Astrocyte of the cerebellum (primary cell): Measurements from ENCODE around the gene SNX9.
"Not testable (repeated sequence)": the region's sequence is repeated elsewhere in the genome, so short reads cannot be mapped to it uniquely, and the experiment has no call there.

Experiments used
- DNase-seq: peaks from one replicate; pipeline ENCODE4 v3.0.0-alpha.2; 2011; ENCODE audit warnings: low read depth
- H3K4me3 ChIP-seq: 2 replicates; pipeline ENCODE4 v1.5.1; 2011; ENCODE audit warnings: mild to moderate bottlenecking, low read depth, low read length, moderate library complexity
- in situ Hi-C: cut with HindIII; loops from 2 replicates; pipeline ENCODE4 v1.10.0; 2017; ENCODE audit warnings: low sequenced_read_pairs
- TF ChIP-seq, protein P1 (sequence below): IDR thresholded peaks from 2 replicates; pipeline ENCODE4 v1.5.1; 2012; ENCODE audit warnings: low read length, low read depth, moderate library complexity, mild to moderate bottlenecking; ENCODE audit errors: missing control alignments

Gene SNX9

DNA sequence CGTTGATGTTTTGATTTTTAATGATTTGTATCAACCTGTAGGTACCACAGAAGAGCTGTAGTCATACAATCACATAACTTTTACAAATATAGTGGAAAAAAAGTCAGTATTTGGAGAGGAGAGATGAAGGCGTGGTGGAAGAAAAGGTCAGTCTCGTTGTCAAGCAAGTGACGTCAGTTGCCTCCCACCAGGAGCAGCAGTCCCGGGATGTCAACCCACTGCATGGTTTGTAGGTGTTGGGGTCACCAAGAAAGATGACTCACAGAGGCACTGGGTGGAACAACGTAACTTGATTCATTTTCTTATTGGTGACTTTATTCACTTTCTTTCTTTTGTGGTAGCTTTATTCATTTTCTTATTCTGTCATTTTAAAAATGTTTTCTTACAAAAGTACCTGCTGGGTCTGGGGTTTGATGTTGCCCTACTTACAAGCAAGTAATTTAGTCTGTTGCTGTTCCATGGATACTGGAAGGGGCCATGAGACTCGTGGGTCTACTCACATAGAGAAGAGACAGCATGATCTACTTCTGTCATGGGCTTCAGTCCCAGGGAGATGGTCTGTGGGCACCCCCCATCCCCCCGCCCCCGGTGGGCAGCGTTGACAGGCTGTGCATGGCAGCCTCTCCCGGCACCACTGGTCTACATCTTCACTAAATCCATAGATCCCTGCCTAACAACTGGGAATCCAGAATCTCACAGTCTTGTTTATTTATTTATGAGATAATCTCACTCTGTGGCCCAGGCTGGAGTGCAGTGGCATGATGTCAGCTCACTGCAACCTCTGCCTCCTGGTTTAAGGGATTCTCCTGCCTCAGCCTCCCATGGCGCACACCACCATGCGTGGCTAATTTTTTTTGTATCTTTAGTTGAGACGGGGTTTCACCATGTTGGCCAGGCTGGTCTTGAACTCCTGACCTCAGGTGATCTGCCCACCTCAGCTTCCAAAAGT is 122.2 kb downstream of the SNX9 start:
- in situ Hi-C loops, result no loop called here
- DNase-seq, result no peak
- TF ChIP-seq, protein P1, sequence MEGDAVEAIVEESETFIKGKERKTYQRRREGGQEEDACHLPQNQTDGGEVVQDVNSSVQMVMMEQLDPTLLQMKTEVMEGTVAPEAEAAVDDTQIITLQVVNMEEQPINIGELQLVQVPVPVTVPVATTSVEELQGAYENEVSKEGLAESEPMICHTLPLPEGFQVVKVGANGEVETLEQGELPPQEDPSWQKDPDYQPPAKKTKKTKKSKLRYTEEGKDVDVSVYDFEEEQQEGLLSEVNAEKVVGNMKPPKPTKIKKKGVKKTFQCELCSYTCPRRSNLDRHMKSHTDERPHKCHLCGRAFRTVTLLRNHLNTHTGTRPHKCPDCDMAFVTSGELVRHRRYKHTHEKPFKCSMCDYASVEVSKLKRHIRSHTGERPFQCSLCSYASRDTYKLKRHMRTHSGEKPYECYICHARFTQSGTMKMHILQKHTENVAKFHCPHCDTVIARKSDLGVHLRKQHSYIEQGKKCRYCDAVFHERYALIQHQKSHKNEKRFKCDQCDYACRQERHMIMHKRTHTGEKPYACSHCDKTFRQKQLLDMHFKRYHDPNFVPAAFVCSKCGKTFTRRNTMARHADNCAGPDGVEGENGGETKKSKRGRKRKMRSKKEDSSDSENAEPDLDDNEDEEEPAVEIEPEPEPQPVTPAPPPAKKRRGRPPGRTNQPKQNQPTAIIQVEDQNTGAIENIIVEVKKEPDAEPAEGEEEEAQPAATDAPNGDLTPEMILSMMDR, result no peak
- no peak overlapping the region for H3K4me3 ChIP-seq

DNA sequence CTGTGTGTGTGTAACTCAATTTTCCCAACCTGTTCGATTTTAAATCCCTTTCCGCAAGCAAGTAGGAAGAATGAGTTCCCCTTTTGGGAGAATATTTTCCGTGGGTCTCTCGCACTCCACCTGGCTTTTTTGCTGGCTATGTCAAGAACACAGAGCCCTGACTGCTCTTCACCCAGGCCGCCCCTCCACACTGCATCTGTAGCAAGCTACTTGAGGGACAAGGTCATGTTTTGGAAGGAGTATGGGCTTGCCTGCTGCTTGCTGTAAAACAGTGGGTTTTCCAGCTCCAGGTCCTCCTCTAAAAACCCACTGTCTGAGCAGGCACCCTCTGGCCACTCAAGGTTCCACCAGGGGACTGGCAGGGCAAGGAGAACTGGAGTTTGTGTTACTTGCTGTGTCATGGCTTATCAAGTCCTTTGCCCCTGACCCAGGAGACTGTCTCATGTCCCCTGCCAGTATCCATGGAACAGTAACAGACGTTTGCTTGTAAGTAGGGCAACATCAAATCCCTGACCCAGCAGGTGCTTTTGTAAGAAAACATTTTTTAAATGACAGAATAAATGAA is 123.1 kb downstream of the SNX9 start:
- no peak overlapping the region for H3K4me3 ChIP-seq

DNA sequence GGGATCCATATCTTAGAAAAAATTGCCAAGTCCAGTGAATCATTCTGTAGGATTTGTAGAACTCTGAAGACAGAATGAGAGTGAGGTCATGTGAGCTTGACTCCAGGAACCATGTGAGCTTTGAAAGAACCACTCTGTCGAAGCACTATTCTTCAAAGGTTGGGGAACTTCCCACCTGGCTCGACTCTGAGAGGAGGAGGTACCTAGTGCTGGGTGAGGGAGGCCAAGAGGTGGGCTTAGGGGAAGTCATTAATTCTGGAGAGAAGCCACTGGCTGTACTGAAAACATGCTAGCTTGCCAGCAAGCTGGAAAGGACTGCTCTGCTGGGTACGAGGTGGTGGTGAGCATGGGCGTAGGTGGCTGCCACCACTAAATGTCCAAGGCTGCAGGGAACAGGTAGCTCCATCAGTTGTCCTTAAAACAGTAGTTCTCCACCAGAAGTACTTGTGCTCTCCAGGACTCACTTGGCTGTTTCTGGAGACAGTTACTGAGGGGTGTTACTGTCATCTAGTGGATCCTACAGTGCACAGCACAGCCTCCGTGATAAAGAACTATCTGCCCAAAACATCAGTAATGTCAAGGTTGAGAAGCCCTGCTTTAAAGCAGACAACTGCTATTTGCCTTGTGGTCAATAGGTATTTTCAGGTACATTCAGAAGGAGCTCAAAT is 124.0 kb downstream of the SNX9 start:
- no peak for DNase-seq
- TF ChIP-seq, protein P1, result peak; percentile 53
- H3K4me3 ChIP-seq, result no peak overlapping the region
- in situ Hi-C loops, result no loop called here

More for the DNA sequence above, 123.1 kb downstream of the SNX9 start:
- in situ Hi-C loops, result no loop called here
- DNase-seq, result no peak
- TF ChIP-seq, protein P1, result no peak

DNA sequence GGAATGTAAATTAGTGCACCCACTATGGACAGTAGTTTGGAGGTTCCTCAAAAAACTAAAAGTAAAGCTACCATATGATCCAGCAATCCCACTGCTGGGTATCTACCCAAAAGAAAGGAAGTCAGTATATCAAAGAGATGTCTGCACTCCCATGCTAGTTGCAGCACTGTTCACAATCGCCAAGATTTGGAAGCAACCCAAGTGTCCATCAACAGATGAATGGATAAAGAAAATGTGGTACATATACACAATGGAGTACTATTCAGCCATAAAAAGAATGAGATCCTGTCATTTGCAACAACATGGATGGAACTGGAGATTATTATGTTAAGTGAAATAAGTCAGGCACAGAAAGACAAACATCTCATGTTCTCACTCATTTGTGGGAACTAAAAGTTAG is 127.9 kb downstream of the SNX9 start:
- DNase-seq, in situ Hi-C loops, H3K4me3 ChIP-seq: not testable (repeated sequence)

DNA sequence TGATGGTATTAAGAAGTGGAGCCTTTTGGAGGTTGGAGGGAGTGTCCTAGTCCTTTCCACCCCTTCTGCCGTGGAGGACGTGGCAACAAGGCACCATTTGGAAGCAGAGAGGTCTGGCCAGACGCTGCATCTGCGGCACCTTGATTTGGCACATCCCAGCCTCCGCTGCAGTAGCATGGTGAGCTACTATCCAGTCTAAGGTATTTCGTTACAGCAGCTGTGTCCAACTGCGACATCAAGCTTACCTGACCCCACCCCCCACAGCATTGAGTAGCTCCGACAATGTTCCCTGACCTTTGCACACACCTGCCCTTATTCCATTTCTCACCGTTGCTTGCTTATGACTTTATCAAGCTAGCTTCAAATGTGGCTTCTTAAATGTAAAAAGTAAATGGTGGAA is 128.8 kb downstream of the SNX9 start:
- H3K4me3 ChIP-seq, result no peak overlapping the region
- TF ChIP-seq, protein P1, result no peak
- DNase-seq, result no peak
- in situ Hi-C loops, result no loop called here

DNA sequence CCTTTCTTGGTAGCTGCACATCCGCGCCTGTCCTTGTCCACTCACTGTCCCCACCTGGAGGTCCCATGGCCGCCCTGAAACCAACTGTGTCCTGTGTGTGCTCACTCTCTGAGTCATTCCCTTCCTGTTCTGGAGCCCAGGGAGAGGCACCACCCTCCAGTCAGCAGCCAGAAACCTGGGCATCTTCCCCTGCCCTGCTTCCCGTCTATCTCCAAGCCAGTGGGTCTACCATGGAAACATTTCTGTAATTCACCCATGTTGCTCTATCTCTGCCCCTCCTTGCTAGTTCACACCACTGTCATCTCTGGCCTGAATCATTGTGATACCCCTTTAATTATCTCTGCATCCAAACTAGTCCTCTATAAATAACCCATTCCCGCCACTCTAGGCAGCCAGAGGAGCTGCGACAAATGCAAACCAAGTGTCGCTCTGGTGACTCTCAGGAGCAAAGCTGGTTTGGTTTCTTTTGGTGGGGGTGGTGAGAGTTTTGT is 129.9 kb downstream of the SNX9 start:
- DNase-seq, result no peak
- TF ChIP-seq, protein P1, result no peak
- H3K4me3 ChIP-seq, result no peak overlapping the region
- in situ Hi-C loops, result no loop called here

DNA sequence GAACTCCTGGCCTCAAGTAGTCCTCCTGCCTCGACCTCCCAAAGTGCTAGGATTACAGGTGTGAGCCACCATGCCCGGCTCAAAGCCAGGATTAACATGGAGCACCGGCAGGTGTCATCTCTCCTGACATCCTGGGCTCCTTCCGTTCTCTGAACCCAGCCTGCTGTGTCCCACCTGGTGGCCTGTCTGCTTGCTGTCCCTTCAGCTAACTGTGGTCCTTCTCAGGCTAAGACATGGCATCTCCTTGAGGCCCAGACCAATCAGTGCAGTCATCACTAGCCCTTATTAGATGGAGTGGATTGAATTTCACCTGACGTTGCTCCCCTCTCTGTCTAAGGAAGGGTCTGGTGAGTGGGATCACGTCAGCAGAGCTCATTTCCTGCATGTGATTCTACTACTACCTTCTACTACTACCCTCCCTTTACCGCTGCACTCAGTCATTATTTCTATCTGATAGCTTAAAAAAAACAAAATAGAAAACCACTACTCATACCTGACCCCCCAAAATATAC is 130.6 kb downstream of the SNX9 start:
- TF ChIP-seq, protein P1, result no peak
- no peak for DNase-seq
- in situ Hi-C loops, result no loop called here
- H3K4me3 ChIP-seq, result no peak overlapping the region
